GM21367 (cell line): ENCODE data around the gene BLOC1S3.

Experiments
- ATAC-seq: cut with Tn5 transposase; IDR thresholded peaks from one replicate; pipeline ENCODE4 v1.9.1; 2021; ENCODE audit not compliant: unreplicated experiment

The BLOC1S3 gene

DNA sequence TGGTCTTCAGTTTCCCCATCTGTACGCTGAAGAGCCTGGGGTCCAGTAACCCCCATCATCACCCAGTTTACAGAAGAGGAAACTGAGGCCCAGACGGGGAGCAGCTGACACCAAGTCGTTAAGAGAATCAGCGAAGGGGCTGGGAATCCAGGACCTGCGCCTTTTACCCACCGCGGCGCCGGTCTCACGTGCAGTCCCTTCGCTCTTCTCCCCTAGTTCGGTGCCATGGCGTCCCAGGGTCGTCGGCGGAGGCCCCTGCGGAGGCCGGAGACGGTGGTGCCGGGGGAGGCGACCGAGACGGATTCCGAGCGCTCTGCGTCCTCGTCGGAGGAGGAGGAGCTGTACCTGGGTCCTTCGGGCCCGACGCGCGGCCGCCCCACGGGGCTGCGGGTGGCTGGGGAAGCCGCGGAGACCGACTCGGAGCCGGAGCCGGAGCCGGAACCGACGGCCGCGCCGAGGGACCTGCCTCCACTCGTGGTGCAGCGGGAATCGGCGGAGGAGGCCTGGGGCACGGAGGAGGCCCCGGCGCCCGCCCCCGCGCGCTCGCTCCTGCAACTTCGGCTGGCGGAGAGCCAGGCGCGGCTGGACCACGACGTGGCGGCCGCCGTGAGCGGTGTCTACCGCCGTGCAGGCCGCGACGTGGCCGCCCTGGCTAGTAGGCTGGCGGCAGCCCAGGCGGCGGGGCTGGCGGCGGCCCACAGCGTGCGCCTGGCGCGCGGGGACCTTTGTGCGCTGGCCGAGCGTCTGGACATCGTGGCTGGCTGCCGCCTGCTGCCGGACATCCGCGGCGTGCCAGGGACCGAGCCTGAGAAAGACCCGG is 698 bp downstream of the BLOC1S3 start:
- no peak for ATAC-seq

DNA sequence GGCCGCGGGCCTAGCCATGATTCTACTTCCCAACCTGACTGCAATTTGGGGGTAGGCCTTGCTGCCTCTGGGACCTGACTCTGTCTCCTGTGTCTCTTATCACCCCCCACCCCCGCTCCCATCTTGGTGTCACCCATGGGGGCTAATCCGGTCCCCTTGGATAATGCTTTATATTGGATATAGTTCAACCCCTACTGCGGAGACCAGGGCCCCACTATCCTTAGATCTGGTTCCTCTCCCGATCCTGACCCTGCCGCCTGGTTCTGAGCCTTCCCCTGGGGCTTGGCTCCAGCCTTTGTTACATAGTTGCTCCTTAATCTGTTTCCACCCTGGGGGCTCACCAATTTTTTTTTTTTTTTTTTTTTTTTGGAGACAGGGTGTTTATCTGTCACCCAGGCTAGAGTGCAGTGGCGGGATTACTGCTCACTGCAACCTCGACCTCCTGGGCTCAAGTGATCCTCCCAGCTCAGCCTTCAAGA is 1.3 kb downstream of the BLOC1S3 start:
- no peak for ATAC-seq

DNA sequence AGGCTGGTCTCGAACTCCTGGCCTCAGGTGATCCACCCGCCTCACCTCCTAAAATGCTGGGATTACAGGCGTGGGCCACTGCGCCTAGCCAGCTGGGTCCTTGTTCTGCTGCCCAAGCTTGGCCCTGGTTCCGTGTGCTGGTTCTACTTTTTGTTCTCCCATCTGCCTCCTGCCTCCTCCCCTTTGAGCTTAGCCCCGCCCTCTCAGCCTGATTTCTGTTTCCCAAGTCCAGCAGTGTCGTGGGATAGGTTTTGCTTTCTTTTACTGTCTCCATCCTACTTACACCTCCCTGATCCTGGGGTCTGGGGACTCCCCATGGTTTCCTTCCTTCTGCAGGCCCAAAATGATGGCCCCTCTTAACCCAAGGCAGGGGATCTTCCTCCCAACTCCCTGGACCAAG is 2.4 kb downstream of the BLOC1S3 start:
- ATAC-seq = no peak

DNA sequence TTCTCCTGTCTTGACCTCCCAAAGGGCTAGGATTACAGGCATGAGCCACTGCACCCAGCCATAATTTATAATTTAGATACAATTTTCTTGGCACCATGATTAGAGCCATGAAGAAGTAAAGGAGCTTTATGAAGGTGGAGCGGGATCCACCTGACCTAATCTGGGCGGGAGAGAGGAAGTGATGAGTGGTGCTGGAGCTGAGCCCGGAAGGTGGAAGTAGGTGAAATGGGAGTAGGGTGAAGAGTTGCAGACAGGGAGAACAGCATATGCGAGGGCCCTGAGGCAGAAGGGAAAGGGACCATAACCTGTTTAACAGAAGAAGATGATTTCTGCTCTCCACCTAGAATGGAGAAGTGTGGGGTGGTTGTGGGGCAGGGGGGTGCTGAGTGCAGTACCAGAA is 4.2 kb downstream of the BLOC1S3 start:
- no peak for ATAC-seq

DNA sequence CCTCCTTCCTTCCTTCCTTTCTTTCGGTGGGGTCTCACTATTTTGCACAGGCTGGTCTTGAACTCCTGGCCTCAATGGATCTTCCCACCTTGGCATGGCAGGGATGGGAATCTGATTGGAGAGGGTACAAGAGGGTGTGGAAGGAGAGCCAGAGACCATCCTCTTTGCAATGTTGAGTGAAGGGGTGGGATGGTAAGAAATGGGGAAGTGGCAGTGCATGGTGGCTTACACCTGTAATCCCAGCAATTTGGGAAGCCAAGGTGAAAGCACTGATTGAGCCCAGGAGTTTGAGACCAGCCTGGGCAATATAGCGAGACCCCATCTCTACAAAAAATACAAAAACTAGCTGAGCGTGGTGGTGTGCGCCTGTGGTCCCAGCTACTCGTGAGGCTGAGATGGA is 5.5 kb downstream of the BLOC1S3 start:
- no peak for ATAC-seq

DNA sequence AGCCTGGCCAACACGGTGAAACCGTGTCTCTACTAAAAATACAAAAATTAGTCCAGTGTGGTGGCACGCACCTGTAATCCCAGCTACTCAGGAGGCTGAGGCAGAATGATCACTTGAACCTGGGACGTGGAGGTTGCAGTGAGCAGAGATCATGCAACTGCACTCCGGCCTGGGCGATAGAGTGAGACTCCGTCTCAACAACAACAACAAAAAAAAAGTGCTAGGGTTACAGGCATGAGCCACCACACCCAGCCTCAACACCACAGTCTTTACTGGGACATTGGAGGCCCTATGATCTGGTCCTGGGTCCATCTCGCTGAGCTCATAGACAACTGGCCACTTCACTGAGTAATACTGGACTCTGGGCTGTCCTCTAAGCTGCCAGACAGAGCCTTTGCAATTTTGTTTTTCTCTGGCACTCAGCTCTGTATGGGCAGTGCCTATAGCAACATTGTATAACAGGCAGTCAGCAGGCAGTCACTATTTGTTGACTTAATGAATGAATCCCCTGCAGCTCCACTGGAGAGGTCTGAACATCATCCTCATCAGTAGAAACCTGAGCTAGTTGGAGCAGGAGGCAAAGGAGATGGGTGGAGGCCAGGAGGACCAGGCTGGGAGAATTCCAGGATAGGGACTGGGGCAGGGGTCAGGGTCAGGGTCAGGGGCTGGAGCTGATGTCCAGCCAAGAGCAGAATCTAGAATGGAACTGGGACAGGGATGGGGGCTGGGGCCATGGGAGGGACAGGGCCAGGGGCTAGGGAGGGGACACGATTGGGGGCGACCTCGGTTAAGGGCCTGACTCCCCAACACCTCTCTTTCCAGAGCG is 8.1 kb downstream of the BLOC1S3 start:
- no peak for ATAC-seq

DNA sequence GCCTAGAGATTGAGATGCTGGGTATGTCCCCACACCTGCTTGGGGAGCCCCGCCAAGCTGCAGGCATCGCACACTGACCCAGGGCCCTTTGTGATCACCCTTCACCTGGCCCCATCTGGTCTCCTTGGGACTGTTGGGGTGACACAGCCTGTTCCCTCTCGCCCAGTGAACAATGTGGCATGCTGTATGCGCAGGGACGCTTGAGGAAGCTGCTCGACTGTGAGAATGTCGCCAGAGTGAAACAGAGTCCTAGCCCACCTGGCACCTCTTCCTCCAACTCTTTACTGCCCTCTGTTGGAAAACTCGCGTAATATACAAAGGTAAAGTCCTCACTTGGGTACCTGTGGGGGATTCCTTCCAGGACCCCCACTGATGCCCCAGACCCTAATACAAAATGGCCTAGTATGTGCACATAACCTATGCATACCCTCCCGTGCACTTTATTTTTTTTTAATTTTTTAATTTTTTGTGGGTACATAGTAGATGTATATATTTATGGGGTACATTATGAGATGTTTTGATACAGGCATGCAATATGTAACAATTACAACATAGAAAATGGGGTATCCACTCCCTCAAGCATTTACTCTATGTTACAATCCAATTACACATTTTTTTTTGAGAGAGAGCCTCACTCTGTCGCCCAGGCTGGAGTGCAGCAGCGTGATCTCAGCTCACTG is 9.0 kb downstream of the BLOC1S3 start:
- ATAC-seq = no peak

DNA sequence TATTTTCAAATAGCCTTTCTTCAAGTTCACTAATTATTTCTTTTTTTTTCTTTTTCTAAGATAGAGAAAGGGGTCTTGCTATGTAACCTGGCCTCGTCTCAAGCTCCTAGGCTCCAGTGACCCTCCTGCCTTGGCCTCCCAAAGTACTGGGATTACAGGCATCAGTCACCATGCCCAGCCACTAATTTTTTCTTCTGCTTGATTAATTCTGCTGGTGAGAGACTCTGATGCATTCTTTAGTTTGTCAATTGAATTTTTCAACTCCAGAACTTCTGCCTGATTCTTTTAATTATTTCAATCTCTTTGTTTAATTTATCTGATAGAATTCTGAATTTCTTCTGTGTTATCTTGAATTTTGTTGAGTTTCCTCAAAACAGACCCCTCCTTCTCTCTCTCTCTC is 11.4 kb downstream of the BLOC1S3 start:
- ATAC-seq = no peak

DNA sequence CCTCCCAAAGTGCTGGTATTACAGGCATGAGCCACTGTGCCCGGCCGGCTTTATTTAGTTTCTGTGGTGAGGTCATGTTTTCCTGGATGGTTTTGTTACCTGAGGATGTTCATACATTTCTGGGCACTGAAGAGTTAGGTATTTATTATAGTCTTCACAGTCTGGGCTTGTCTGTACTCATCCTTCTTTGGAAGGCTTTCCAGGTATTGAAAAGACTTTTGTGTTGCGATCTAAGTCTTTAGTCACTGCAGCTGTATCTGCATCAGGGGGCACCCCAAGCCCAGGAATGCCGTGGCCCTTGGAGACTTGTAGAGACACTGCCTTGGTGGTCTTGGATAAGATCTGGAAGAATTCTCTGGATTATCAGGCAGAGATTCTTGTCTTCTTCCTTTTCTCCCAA is 12.8 kb downstream of the BLOC1S3 start:
- ATAC-seq = no peak

DNA sequence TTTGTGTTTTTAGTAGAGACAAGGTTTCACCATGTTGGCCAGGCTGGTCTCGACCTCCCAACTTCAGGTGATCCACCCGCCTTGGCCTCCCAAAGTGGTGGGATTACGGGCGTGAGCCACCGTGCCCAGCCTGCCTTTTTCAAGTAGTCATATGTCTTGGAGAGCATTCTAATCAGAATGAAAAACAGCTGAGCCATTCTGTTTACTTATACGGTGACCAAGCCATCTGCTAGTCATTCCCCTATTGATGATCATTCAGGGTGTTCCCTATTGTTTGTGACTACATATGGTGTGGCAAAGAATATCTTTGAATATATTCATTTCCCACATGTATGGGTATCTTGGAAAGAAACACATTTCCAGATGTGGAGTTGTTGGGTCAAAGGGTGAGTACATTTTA is 17.2 kb downstream of the BLOC1S3 start:
- no peak for ATAC-seq

DNA sequence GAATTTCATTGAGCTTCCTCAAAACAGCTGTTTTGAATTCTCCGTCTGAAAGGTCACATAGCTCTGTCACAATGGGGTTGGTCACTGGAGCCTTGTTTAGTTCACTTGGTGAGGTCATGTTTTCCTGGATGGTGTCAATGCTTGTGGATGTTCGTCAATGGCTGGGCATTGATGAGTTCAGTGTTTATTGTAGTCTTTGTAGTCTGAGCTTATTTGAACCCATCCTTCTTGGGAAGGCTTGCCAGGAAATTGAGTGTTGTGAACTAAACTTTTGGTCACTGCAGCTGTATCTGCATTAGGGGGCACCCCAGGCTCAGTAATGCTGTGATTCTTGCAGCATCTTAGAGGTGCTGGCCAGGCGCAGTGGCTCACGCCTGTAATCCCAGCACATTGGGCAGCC is 22.0 kb downstream of the BLOC1S3 start:
- no peak for ATAC-seq

DNA sequence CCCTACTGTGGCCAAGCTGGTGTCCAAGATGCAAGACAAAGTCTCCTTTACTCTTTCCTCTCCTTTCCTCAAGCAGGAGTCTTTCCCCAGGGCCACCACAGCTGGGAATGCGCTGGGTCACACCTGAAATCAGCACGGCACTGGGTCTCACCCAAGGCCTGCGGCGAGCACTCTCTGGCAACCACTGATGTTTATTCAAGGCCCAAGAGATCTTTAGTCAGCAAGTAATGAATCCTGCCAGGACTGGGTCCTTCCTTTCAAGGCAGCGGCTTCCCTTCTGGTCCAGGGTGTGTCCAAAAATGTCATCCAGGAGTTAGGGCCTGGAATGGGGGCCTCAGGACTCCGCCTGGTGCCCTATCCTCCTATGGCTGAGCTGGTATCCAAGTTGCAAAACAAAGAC is 24.1 kb downstream of the BLOC1S3 start:
- ATAC-seq = no peak

DNA sequence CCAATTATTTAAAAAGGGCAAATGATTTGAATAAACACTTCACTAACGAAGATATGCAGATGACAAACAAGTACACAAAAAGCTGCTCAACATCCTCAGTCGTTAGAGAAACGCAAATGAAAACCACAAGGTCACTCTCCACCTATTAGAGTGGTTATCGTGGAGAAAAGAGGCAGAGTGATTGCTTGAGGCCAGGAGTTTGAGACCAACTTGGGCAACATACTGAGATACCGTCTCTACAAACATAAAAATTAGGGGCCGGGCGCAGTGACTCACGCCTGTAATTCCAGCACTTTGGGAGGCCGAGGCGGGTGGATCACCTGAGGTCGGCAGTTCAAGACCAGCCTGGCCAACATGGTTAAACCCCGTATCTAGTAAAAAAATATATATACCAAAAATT is 27.2 kb downstream of the BLOC1S3 start:
- no peak for ATAC-seq

DNA sequence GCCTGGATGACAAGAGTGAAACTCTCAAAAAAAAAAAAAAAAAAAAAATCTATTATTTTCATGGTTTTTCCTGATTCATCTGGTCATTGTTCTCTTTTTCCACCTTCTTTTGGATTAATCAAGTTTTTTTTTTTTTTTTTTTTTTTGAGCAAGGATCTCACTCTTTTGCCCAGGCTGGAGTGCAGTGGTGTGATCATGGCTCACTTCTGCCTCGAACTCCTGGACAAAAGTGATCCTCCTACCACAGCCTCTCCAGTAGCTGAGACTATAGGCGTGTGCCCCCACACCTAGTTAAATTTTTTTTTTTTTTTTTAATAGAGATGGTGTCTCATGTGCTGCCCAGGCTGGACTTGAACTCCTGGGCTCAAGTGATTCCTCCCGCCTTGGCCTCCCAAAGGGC is 27.7 kb downstream of the BLOC1S3 start:
- no peak for ATAC-seq

DNA sequence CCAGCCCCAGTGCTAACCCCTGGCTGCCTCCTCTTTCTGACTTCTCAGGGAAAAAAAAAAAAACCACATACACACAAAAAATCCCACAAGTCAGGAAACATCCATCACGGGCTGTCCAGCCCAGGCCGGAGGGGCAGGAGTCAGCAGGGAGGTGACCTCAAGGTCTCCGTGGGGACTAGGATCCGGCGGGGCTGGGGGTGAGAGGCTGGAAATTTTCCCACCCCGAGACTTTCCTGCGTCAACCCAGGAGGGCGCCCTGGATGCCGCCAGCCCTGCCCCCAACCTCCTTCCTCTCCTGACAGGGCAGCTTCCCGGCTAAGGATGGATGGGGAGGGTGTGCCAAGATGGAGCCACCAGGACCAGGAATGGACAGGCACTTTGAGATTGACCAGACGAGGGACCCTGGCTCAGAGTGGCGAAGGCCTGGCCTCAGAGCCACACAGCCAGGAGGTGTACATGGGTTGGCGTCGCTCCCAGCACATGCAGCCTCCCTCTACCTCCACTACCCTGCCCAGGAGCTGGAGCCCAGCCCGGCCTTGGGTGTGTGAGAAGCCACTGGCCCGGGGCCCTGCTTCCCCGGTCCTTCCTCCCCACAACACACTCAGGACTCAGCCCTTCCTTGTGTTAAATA is 33.3 kb downstream of the BLOC1S3 start:
- no peak for ATAC-seq

DNA sequence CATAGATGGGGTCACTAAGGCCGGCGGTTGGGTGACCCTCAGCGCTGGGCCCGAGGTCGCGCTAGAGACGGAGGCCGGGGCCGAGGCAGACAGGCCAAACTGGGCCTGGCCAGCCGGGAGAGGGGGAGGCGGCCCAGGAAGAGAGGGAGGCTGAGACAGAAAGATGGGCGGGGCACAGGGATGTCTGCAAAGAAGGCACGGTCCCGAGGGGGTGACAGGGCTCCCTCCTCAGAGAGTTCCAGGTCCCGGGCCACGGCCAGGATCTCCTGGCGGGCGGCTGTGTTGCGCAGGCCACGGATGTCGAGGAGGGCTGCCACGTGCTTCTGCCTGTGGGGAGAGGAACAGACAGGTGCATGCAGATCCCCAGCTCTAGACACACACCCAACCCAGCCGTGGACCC is 34.4 kb downstream of the BLOC1S3 start:
- no peak for ATAC-seq

DNA sequence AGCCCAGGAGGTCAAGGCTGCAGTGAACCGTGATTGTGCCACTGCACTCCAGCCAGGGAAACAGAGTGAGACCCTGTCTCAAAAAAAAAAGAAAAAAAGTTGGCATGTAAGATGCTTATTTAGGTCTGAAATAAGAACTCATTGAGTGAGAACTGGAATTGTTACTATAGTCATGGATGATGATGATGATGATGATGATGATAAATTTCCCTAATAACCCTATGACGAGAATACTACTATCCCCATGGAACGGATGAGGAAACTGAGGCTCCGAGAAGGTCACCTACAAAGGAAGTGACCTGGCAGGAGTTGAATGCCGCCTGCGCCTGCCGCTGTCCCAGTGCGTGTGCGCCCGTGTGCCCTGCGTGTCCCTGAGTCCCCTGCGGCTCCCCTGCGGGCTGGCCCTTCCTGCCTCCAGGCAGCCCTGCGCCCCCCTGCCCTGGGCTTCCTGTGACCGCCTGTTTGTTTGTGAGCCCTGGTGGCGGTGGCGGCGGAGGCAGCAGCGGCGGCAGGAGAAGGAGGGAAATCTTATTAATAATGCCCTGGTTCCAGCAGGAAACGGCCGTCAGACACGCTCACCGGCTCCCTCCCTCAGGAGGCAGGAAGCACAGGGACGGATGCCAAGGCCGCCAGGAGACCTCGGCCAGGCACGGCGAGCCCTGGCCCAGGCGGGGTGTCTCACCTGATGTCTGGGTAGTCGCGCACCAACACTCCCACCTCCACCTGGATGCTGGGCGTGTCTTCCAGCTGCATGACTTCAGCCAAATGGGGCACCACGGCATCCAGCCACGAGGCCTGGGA is 37.0 kb downstream of the BLOC1S3 start:
- no peak for ATAC-seq

DNA sequence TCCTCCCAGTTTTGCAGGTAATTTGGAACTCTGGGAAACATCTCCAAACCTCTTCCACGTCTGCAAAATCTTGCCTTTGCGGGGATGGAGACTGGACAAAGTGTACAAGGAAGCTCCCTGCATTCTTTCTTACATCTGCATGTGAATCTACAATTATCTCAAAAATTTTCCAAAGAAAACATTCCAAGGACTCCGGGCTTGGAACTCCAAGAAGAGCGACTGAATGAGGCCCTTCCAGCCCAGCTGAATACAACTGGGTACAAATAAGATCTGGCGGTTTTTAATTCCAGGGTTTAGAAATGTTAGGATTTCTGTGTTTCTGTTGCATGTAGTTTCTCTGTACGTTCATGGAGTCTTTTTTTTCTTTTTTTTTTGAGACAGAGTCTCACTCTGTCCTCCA is 38.1 kb downstream of the BLOC1S3 start:
- ATAC-seq = no peak

DNA sequence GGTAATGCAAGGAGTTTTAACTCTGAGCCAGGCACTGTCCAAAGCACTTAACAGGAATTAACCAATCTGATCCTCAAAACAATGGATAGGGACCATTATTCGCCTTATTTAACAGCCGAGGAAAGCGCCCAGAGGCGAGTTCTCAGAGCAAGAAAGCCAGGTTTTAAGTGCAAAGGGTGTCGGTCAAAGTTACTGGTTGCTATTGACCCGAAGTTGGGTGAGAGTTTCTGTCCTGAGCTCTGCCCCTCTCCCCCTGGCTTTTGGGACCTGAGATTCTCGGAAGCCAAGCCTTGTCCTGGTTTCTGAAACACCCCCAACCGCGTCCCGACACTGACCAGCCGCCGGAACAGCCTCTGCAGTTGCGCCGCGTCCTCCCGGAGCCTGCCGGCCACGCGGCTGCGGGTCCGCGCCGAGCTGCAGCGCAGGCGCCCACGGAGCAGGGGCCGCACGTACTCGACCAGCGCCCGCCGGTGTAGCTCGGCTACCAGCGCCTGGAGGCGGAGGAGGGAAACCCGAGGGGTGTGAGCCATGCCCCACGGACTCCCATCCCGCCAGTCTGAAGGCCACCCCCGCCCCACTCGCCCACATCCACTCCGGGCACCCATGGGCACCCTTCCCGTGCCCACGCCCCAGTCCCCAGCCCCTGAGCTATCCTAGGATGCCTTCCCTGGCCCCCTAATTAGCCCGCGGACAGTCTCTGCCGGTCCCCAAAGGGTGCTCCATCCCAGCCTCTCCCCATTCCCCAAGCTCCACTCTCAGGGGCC is 38.8 kb downstream of the BLOC1S3 start:
- no peak for ATAC-seq

DNA sequence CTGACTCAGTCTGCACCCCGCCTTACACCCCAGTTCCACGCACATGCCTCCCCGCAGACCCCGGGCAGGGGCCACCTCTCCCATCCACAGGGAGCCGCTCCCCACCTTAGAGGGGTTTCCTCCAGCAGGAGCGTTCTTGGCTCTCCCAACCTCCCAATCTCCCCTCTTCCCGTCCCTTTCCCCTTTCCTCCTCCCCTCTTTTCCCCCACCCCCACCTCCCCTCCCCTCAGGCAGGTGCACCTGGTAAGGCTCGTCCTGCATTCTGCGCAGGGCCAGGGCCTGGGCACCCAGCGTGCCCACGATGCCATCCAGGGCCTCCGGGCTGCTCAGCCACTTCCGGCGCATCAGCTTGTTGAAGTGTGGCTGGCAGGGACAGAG is 39.4 kb downstream of the BLOC1S3 start:
- no peak for ATAC-seq
